ES-I3 (cell line): ENCODE results near the gene EYS.

Experiments used
- H3K36me3 ChIP-seq: 2 replicates; pipeline ENCODE4 v1.6.1; 2013; ENCODE audit warnings: mild to moderate bottlenecking, low read length, control low read depth, moderate library complexity; ENCODE audit not compliant: insufficient read depth
- H3K4me1 ChIP-seq: 2 replicates; pipeline ENCODE4 v1.6.1; 2013; ENCODE audit warnings: mild to moderate bottlenecking, control low read depth, low read length; ENCODE audit not compliant: insufficient read depth
- H3K9ac ChIP-seq: 2 replicates; pipeline ENCODE4 v1.6.1; 2013; ENCODE audit warnings: low read depth, mild to moderate bottlenecking, low read length, moderate library complexity
- H3K9me3 ChIP-seq: 2 replicates; pipeline ENCODE4 v1.6.1; 2013; ENCODE audit warnings: mild to moderate bottlenecking, low read length, moderate library complexity; ENCODE audit not compliant: control insufficient read depth, insufficient read depth

EYS gene

DNA sequence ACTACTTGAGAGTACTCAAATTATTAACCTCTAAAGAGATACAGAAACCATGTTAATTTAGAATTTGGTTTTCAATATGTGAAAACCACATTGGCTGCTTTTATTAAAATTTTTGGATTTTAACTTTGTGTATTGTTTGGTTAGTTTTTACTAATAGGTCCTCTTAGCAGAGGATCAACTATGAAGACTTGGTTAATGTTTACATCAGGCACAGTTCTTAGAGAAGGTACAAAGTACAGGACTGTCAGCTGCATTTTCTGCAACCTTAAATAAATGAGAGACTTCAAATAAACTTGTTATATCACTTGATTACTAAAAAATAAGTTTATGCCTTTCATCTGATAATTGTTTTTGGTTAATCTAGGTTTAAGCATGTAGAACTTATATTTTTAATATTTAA, 1982.3 kb downstream of the EYS start:
- H3K4me1 ChIP-seq = no peaks in the 10 kb centered on the region
- no peaks in the 10 kb centered on the region for H3K36me3 ChIP-seq
- no peaks in the 10 kb centered on the region for H3K9me3 ChIP-seq
- H3K9ac ChIP-seq = no peak overlapping the region

DNA sequence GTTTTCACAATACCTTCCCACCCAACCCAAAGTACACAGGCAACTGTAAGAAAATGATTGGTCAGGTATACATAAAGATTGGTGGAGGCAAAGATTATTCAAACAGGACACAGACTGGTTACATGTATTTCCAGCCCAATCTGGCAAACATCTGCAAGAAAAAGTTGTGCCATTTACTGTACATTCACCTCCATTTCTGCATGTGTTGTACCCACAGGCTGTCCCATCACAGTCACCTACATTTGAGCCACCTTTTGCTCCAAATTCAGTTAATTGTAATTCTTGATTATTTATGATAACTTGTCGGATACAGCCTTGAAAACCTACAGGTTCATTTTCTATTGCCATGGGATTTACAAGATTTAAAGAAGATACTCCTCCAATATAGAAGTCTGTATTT, 1985.8 kb downstream of the EYS start:
- Histone ChIP-seq H3K9ac (no peak overlapping the region), H3K4me1 (no peaks in the 10 kb centered on the region)

DNA sequence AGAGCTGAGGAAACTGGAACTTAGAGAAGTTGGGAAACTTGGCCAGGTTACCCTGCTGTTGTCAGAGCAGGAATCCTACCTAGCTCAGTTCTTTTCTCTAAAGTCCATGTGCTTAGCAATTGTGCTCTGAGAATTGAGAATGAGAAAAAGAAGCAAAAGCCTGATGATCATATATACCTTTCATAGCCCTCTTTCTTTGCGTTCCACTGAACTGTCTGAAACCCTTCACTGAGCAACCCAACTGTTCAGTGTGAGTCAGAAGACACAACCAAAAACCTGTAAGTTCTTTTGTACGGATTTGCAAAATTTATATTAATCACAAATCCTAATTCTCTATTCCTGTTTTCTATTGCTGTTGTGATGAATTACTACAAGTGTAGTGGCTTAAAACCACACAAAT, 1990.9 kb downstream of the EYS start:
- Histone ChIP-seq H3K36me3 (peaks cover 12% of the 10 kb centered on the region), H3K9me3 (no peaks in the 10 kb centered on the region), H3K4me1 (no peaks in the 10 kb centered on the region), H3K9ac (no peak overlapping the region)

More for the DNA sequence above, 1985.8 kb downstream of the EYS start:
- Histone ChIP-seq H3K36me3 (no peaks in the 10 kb centered on the region), H3K9me3 (no peaks in the 10 kb centered on the region)

DNA sequence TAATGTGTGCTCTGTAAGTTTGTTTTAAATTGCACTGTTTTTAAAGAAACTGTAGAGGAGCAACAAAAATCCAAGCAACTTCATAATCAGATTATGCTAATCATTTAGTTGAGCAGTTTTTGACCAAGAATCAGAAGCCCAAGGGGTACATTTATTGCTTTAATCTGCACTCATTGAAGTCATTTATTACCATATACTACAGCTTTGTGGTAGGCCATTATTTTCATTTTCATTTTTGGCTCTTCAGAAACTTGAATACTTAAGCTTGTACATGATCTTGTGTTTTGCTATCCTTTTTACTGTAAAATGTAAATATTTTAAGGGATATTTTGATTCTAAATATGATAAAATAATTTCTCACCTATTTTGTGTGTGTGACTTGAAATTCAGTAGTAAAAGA, 1992.9 kb downstream of the EYS start:
- Histone ChIP-seq H3K9me3 (no peaks in the 10 kb centered on the region), H3K36me3 (peaks cover 27% of the 10 kb centered on the region), H3K4me1 (no peaks in the 10 kb centered on the region), H3K9ac (no peak overlapping the region)

DNA sequence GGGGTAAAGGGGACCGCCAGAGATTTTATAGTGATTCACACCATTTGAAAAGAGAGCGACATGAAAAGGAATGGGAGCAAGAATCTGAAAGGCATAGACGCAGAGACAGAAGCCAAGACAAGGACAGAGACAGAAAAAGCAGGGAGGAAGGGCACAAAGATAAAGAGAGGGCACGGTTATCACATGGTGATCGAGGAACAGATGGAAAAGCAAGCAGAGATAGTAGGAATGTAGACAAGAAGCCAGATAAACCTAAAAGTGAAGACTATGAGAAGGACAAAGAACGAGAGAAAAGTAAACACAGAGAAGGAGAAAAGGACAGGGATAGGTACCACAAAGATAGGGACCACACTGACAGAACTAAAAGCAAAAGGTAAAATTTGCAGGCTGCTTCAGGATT, 1993.7 kb downstream of the EYS start:
- H3K9me3 ChIP-seq = no peaks in the 10 kb centered on the region
- H3K36me3 ChIP-seq = peaks cover 27% of the 10 kb centered on the region
- no peaks in the 10 kb centered on the region for H3K4me1 ChIP-seq
- H3K9ac ChIP-seq = no peak overlapping the region

DNA sequence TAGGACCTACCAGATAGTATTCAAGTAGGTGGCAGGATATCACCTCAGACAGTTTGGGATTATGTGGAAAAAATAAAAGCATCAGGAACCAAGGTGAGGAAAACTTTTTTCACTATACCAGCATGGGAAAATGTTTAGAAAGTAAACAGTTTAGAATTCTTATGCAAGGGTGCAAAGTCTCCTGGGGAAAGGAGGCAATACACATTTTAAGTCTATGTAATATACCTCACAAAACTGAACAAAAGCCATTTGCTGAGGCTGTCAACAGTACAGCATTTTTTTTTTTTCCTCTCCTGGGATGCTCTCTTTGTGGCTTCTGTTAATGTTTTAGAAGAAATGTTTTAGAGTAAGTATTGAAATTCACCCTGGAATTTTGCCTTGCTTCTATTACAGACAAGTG, 1997.9 kb downstream of the EYS start:
- H3K9me3 ChIP-seq = no peaks in the 10 kb centered on the region
- peaks cover 30% of the 10 kb centered on the region for H3K36me3 ChIP-seq
- no peaks in the 10 kb centered on the region for H3K4me1 ChIP-seq
- H3K9ac ChIP-seq = no peak overlapping the region

DNA sequence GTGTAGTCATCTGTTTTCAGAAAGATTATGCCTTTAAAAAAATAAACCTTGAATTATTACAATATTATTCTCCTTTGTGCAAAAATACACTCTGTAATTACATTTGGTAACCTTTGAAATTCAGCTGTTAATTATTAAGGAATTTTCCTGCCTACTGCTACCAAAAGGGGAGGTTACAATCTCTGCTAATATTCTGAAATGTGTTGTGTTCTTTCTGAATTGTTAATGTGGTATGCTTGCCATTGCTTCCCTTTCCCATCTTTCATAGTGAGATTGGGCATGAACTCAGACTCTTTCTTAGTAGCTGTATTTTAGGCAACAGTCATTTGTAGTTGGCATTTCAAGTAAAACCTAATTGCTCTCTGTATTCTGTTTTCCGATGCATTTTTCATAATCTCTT, 1998.4 kb downstream of the EYS start:
- Histone ChIP-seq H3K9me3 (no peaks in the 10 kb centered on the region), H3K4me1 (no peaks in the 10 kb centered on the region), H3K36me3 (peaks cover 30% of the 10 kb centered on the region), H3K9ac (no peak overlapping the region)

DNA sequence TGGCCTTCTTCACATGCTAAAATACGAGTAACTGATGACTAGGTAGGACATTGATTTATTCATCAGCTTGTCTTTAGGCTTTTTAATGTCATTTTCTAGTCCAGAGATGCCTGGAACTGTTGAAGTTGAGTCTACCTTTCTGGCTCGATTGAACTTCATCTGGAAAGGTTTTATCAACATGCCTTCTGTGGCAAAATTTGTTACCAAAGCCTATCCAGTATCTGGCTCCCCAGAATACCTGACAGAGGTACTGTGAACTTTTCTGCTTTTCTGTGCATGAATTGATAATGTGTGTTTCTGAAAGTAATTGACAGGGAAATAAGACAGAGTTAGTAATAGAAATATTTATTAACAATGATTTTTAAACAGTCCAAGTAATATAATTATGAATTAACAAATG, 2000.4 kb downstream of the EYS start:
- no peaks in the 10 kb centered on the region for H3K4me1 ChIP-seq
- H3K9me3 ChIP-seq = no peaks in the 10 kb centered on the region
- peaks cover 25% of the 10 kb centered on the region for H3K36me3 ChIP-seq
- no peak overlapping the region for H3K9ac ChIP-seq

DNA sequence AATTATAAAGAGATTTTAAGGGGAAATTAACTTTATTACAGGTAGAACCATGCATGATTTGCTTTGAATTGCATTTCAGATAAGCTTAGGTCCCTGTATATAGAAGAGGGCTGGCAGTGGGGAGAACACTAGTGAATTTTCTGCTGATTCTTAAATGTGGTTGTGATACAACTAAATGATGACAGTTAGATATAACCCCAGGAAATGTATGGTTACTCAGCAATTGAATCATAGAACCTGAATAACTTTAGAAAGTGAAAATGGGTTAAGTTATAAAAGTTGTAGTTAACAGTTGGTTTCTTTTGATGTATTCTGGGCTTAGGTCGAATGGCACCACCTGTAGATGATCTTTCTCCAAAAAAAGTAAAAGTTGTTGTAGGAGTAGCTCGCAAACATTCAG, 2001.3 kb downstream of the EYS start:
- Histone ChIP-seq H3K9ac (no peak overlapping the region), H3K36me3 (peaks cover 18% of the 10 kb centered on the region)

DNA sequence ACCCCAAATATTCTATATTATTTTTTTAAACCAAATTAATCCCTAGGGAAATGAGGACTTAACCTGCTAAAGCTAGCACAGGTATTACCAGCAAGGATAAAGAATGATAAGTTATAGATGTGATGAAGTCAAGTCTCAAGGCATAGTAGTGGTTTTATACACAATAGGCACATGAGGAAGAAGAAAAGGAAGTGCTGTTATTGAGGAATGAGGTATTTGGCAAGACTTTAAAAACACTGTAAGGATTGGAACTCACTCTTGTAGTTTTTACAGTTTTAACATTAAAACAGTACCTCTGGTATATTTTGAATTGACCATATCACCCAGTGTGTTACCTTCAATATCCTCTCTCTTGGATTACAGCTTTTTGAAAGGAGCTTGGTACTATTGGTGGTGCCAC, 2016.8 kb downstream of the EYS start:
- no peak overlapping the region for H3K9ac ChIP-seq

More for the DNA sequence above, 2001.3 kb downstream of the EYS start:
- no peaks in the 10 kb centered on the region for H3K9me3 ChIP-seq
- H3K4me1 ChIP-seq = no peaks in the 10 kb centered on the region

DNA sequence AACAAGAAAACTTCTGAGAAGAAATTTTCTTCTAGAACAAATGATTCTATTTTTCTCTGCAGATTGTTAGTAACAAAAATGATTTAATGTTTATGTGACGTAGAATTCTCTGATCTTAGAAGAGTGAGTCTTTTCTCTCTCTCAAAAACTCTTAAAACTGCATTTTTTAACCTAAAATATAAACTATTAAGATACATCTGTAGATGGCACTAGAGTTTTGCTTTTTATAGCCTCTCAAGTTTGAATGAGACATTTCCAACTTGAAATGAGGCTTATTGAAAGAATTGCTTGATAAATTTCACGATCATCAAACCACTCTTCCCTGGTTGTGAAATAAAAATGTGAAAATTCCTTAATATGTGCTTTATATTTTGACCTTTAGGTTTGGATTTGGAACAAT, 2017.6 kb downstream of the EYS start:
- no peaks in the 10 kb centered on the region for H3K9me3 ChIP-seq
- no peaks in the 10 kb centered on the region for H3K4me1 ChIP-seq
- peaks cover 9% of the 10 kb centered on the region for H3K36me3 ChIP-seq
- H3K9ac ChIP-seq = no peak overlapping the region

More for the DNA sequence above, 2016.8 kb downstream of the EYS start:
- Histone ChIP-seq H3K9me3 (no peaks in the 10 kb centered on the region), H3K36me3 (peaks cover 8% of the 10 kb centered on the region), H3K4me1 (no peaks in the 10 kb centered on the region)

DNA sequence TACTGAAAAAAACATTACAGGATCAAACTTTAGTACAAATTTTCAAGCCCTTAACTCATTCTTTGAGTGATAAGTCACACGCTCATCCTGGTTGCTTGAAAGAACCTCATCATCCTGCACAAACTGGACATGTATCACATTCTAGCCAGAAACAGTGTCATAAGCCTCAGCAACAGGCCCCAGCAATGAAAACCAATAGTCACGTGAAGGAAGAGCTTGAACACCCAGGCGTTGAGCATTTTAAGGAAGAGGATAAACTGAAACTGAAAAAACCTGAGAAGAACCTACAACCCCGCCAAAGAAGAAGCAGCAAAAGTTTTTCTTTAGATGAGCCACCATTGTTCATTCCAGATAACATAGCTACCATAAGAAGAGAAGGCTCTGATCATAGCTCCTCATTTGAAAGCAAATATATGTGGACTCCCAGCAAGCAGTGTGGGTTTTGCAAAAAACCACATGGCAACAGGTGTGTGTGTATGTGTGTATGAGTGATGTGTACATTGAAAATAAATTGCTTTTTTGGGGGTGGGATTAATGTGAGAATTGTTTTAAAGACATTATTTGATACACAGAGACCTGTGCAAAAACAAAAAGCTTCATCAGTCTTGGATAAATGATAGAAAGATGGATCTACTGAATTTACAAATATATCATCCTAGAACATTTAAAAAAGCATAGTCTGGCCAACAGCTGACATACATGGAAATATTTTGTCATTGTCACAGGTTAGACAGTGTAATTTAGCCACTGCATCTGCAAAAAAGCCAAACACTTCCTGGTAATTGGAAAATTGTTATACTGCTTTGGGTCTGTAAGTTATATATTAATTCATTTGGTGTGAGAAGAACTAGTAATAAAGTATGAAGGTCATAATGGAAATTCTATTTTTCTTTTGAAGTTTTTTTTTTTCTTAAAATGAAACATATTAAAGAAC, 2021.3 kb downstream of the EYS start:
- Histone ChIP-seq H3K9me3 (no peaks in the 10 kb centered on the region), H3K9ac (no peak overlapping the region), H3K36me3 (peaks cover 15% of the 10 kb centered on the region), H3K4me1 (no peaks in the 10 kb centered on the region)

DNA sequence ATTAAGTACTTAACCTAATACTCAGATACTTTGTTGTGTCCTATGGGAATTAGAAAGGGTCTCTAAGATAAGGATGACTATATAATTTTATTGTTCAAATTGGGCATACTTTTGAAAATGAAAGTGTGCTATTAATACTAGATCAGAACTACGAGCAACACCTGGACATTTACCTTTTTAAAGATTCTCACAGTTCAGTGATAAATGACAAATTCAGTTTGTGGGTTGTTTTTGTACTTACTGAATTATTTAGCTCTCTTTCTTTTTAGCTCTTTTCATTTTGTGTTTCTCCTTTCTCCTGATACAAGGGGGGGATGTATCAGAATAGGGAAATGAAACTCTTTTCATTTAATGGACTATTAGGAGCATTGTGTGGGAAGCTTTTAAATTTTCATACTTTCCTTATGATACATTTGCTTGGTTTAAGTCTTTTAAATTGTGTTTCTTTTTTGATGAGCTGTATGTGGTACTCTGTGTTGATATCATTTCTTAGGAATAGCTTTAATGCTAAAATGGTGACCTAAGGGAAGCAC, 2023.9 kb downstream of the EYS start:
- H3K36me3 ChIP-seq = peaks cover 17% of the 10 kb centered on the region
- no peaks in the 10 kb centered on the region for H3K9me3 ChIP-seq
- no peak overlapping the region for H3K9ac ChIP-seq
- no peaks in the 10 kb centered on the region for H3K4me1 ChIP-seq

DNA sequence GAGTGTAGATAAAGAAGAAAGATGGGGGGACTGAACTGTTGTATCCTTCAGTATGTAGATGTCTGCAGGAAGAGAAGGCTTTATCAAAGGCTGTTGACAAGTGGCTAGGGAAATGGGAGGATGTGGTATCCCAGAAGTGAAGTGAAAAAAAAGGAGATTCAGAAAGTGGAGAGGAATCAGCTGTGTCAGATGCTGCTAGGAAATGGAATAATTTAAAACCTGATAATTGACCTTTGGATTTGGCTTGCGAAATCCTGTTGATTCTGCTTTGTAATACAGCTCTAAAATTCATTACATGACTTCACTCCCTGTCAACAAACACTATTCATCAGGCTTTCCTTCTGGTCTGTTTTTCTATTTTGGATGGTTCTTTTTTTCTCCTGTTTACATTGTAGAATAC, 2029.7 kb downstream of the EYS start:
- Histone ChIP-seq H3K9me3 (no peaks in the 10 kb centered on the region), H3K4me1 (peaks cover 16% of the 10 kb centered on the region; the same call in 1 of the 2 replicates), H3K9ac (no peak overlapping the region), H3K36me3 (peaks cover 4% of the 10 kb centered on the region; the same call in 1 of the 2 replicates)
